CD14-positive monocyte (primary cell): ENCODE measurements around the gene PLK1. TPM values are rescaled to one million over a fixed set of nuclear protein-coding genes. Genes with fewer than 3 reads are reported as not detected.

Experiments
- DNase-seq, 3 donors: peaks; one replicate each; pipeline ENCODE4 v3.0.0-alpha.2; 2011 to 2022
- H2AFZ ChIP-seq: 2 replicates; pipeline ENCODE4 v1.6.0; 2012; ENCODE audit warnings: mild to moderate bottlenecking, low read depth, low read length, inconsistent platforms; ENCODE audit not compliant: insufficient read depth, poor library complexity, severe bottlenecking
- H3K27ac ChIP-seq, 2 donors: 1 replicate in 1 of 2; 2 replicates in 1 of 2; pipeline ENCODE4 v1.5.1; 2012 to 2013; ENCODE audit warnings: low read length in 2 of 2, control low read depth in 1 of 2, inconsistent platforms in 1 of 2, low read depth in 1 of 2, mild to moderate bottlenecking in 1 of 2
- H3K27me3 ChIP-seq, 2 donors: one replicate each; pipeline versions ENCODE4 v1.6.0 to v1.6.1; 2011 to 2013; ENCODE audit warnings: low read length in 2 of 2; ENCODE audit not compliant: control insufficient read depth in 2 of 2, insufficient read depth in 2 of 2
- H3K36me3 ChIP-seq, 2 donors: replicated peaks in 1 of 2; 1 replicate in 1 of 2; 2 replicates in 1 of 2; pipeline versions ENCODE4 v1.5.1 to v1.6.1; 2012 to 2013; ENCODE audit warnings: low read length in 2 of 2, control low read depth in 1 of 2, inconsistent platforms in 1 of 2, mild to moderate bottlenecking in 1 of 2; ENCODE audit not compliant: insufficient read depth in 2 of 2, control insufficient read depth in 1 of 2
- H3K4me1 ChIP-seq, 2 donors: 1 replicate in 1 of 2; 2 replicates in 1 of 2; pipeline versions ENCODE4 v1.5.1 to v1.6.1; 2012 to 2013; ENCODE audit warnings: low read length in 2 of 2, control low read depth in 1 of 2, inconsistent platforms in 1 of 2, mild to moderate bottlenecking in 1 of 2, moderate library complexity in 1 of 2; ENCODE audit not compliant: insufficient read depth in 2 of 2, control insufficient read depth in 1 of 2
- H3K4me2 ChIP-seq: replicated peaks from 2 replicates; pipeline ENCODE3; 2012; ENCODE audit warnings: low read length, moderate library complexity, mild to moderate bottlenecking; ENCODE audit not compliant: poor library complexity, severe bottlenecking; ENCODE audit errors: extremely low read depth
- H3K4me3 ChIP-seq, 3 experiments: fragments of 200-600 bp in 1 of 3; sonication (generic) in 1 of 3; replicated peaks in 1 of 3; 1 replicate in 2 of 3; 2 replicates in 1 of 3; pipeline ENCODE4 v1.5.1; 2011 to 2013; ENCODE audit warnings: low read length in 3 of 3, mild to moderate bottlenecking in 3 of 3, control low read depth in 2 of 3, low read depth in 2 of 3, inconsistent platforms in 1 of 3, moderate library complexity in 1 of 3
- H3K79me2 ChIP-seq: 2 replicates; pipeline ENCODE4 v1.6.0; 2012; ENCODE audit warnings: mild to moderate bottlenecking, control low read depth, inconsistent platforms, low read length, moderate library complexity; ENCODE audit not compliant: insufficient read depth
- H3K9ac ChIP-seq: 2 replicates; pipeline ENCODE4 v1.6.0; 2017; ENCODE audit warnings: low read length, mild to moderate bottlenecking; ENCODE audit not compliant: insufficient read depth, poor library complexity, severe bottlenecking
- H3K9me3 ChIP-seq, 2 donors: replicated peaks in 1 of 2; 1 replicate in 1 of 2; 2 replicates in 1 of 2; pipeline versions ENCODE4 v1.5.1 to v1.6.1; 2012 to 2013; ENCODE audit warnings: low read length in 2 of 2, control low read depth in 1 of 2; ENCODE audit not compliant: control insufficient read depth in 1 of 2, insufficient read depth in 1 of 2
- H4K20me1 ChIP-seq: 2 replicates; pipeline ENCODE4 v1.6.0; 2012; ENCODE audit warnings: mild to moderate bottlenecking, low read length, control low read depth, moderate library complexity; ENCODE audit not compliant: insufficient read depth
- H3K27ac Mint-ChIP-seq, 7 donors: one replicate each; pipeline ENCODE4 v1.8.0; 2020; ENCODE audit warnings: mild to moderate bottlenecking in 7 of 7, mixed read lengths in 7 of 7, moderate library complexity in 6 of 7, inconsistent platforms in 2 of 7
- H3K27me3 Mint-ChIP-seq, 3 donors: one replicate each; pipeline ENCODE4 v1.8.0; 2021 to 2022; ENCODE audit warnings: low read depth in 3 of 3, mild to moderate bottlenecking in 3 of 3, mixed read lengths in 3 of 3, moderate library complexity in 3 of 3, inconsistent platforms in 1 of 3
- H3K36me3 Mint-ChIP-seq, 2 donors: one replicate each; pipeline ENCODE4 v1.8.0; 2020; ENCODE audit warnings: mixed read lengths in 2 of 2, inconsistent platforms in 1 of 2, mild to moderate bottlenecking in 1 of 2
- H3K4me1 Mint-ChIP-seq: one replicate; pipeline ENCODE4 v1.8.0; 2020; ENCODE audit warnings: mild to moderate bottlenecking, mixed read lengths
- H3K4me3 Mint-ChIP-seq, 2 donors: one replicate each; pipeline ENCODE4 v1.8.0; 2020; ENCODE audit warnings: mild to moderate bottlenecking in 2 of 2, mixed read lengths in 2 of 2, moderate library complexity in 1 of 2
- H3K9me3 Mint-ChIP-seq, 7 donors: one replicate each; pipeline ENCODE4 v1.8.0; 2020 to 2022; ENCODE audit warnings: mixed read lengths in 7 of 7, mild to moderate bottlenecking in 6 of 7, moderate library complexity in 6 of 7, inconsistent platforms in 2 of 7
- CTCF ChIP-seq: fragments of 200-600 bp; IDR thresholded peaks from one replicate; pipeline ENCODE4 v1.8.0; 2022; ENCODE audit warnings: antibody characterized with exemption, mild to moderate bottlenecking
- WGBS: methylation state at CpG from one replicate; pipeline ENCODE4 v1.1.5; 2013; ENCODE audit warnings: missing lambda C conversion rate; ENCODE audit not compliant: insufficient coverage; 5-methylcytosine and 5-hydroxymethylcytosine counted together
- intact Hi-C, 2 donors: fragments of 100-400 bp; cut with micrococcal nuclease; formaldehyde crosslinking; loops; one replicate each; pipeline versions ENCODE4 v1.15.0 to v1.15.1; 2023
- polyA plus RNA-seq, 3 donors: library from polyadenylated mRNA; depleted of rRNA in 1 of 3; unstranded in 2 of 3; stranded (reverse) in 1 of 3; fragments of 300-500 nt in 2 of 3; fragments of >200 nt in 1 of 3; fragmentation: Illumina TruSeq in 2 of 3; gene quantifications; 1 replicate in 2 of 3; 2 replicates in 1 of 3; pipeline ENCODE4 v1.2.3, GENCODE V29; 2012 to 2021

The PLK1 gene
- polyA plus RNA-seq, 3 donors: 3.5 TPM; not detected in 2

- Histone ChIP-seq H3K4me2 (no peak overlapping the region), H3K9ac (no peak overlapping the region), H3K79me2 (no peaks in the 10 kb centered on the region), H3K9me3 (peaks cover 8 to 16% of the 10 kb centered on the region in 2 donors), H3K4me1 (no peaks in the 10 kb centered on the region), H3K4me3 (no peak overlapping the region), H4K20me1 (no peaks in the 10 kb centered on the region), H2AFZ (no peak overlapping the region), H3K27me3 (peaks cover 17 to 36% of the 10 kb centered on the region in 2 donors), H3K36me3 (no peaks in the 10 kb centered on the region), H3K27ac (no peak overlapping the region)
- Mint-ChIP-seq H3K27me3 (peaks cover 42 to 54% (median 50%) of the 10 kb centered on the region in 3 donors), H3K4me1 (peaks cover 2% of the 10 kb centered on the region), H3K4me3 (no peak overlapping the region), H3K9me3 (peaks cover 4 to 25% (median 21%) of the 10 kb centered on the region in 7 donors), H3K27ac (no peak overlapping the region), H3K36me3 (no peaks in the 10 kb centered on the region)
- 100% methylated on average over 2 of the region's 2 CpGs for WGBS
- intact Hi-C loops: no loop called here
- no peak for TF ChIP-seq CTCF
- DNase-seq: no peak
Observed at GRCh38 chr16:23710008-23710407, 31.3 kb downstream of the PLK1 start.

GRCh38 chr16:23710504-23710903, 31.8 kb downstream of the PLK1 start:
- no peak overlapping the region for H3K4me3 Mint-ChIP-seq

More at GRCh38 chr16:23710504-23710903, 31.8 kb downstream of the PLK1 start:
- Histone ChIP-seq H3K27ac (no peak overlapping the region), H3K79me2 (no peaks in the 10 kb centered on the region), H3K9me3 (peaks cover 8 to 16% of the 10 kb centered on the region in 2 donors), H3K9ac (no peak overlapping the region), H3K4me3 (no peak overlapping the region), H3K27me3 (peaks cover 19 to 39% of the 10 kb centered on the region in 2 donors), H2AFZ (no peak overlapping the region), H3K36me3 (no peaks in the 10 kb centered on the region), H3K4me1 (no peaks in the 10 kb centered on the region), H4K20me1 (no peaks in the 10 kb centered on the region), H3K4me2 (no peak overlapping the region)
- no peaks in the 10 kb centered on the region for H3K36me3 Mint-ChIP-seq
- peaks cover 2% of the 10 kb centered on the region for H3K4me1 Mint-ChIP-seq
- intact Hi-C loops: no loop called here
- TF ChIP-seq CTCF: no peak
- 100% methylated on average over 1 of the region's 3 CpGs for WGBS
- peaks cover 44 to 58% (median 55%) of the 10 kb centered on the region in 3 donors for H3K27me3 Mint-ChIP-seq
- DNase-seq: no peak
- peaks cover 4 to 25% (median 21%) of the 10 kb centered on the region in 7 donors for H3K9me3 Mint-ChIP-seq
- no peak overlapping the region for H3K27ac Mint-ChIP-seq
